Gastrocnemius medialis (tissue), 4 donors: ENCODE data around the gene IL1RAP. TPM values are rescaled to one million over a fixed set of nuclear protein-coding genes. Genes with fewer than 3 reads are reported as not detected.

Experiments
- ATAC-seq, 2 donors: fragments of 150-250 bp; one replicate each; pipeline ENCODE4 v1.9.1; 2016
- DNase-seq, 2 donors: peaks; one replicate each; pipeline ENCODE4 v3.0.0-alpha.2; 2019
- H3K27ac ChIP-seq, 4 donors: fragments of 200-600 bp; sonication (generic); 1 replicate in 1 of 4; 2 replicates in 3 of 4; pipeline ENCODE4 v1.5.1; 2016 to 2018; ENCODE audit warnings: mild to moderate bottlenecking in 2 of 4, moderate library complexity in 1 of 4
- H3K27me3 ChIP-seq, 3 donors: fragments of 200-600 bp; sonication (generic) in 2 of 3; 1 replicate in 1 of 3; 2 replicates in 2 of 3; pipeline versions ENCODE4 v1.5.1 to v1.6.0; 2016 to 2019; ENCODE audit warnings: mild to moderate bottlenecking in 1 of 3, moderate library complexity in 1 of 3
- H3K36me3 ChIP-seq, 2 donors: fragments of 200-600 bp; sonication (generic) in 1 of 2; one replicate each; pipeline ENCODE4 v1.5.1; 2017 to 2018
- H3K4me1 ChIP-seq, 2 donors: fragments of 200-600 bp; sonication (generic) in 1 of 2; one replicate each; pipeline ENCODE4 v1.5.1; 2016 to 2017; ENCODE audit warnings: mild to moderate bottlenecking in 2 of 2
- H3K4me3 ChIP-seq, 4 donors: fragments of 200-600 bp; sonication (generic) in 3 of 4; 1 replicate in 1 of 4; 2 replicates in 3 of 4; pipeline ENCODE4 v1.5.1; 2016 to 2019; ENCODE audit warnings: mild to moderate bottlenecking in 2 of 4
- H3K9me3 ChIP-seq, 3 donors: fragments of 200-600 bp; sonication (generic) in 2 of 3; 1 replicate in 1 of 3; 2 replicates in 2 of 3; pipeline ENCODE4 v1.5.1; 2016 to 2019
- CTCF ChIP-seq, 5 experiments: fragments of 450-650 bp in 3 of 5; fragments of 200-600 bp in 2 of 5; sonication (generic) in 2 of 5; IDR thresholded peaks in 4 of 5; conservative IDR thresholded peaks in 1 of 5; 1 replicate in 4 of 5; 2 replicates in 1 of 5; pipeline ENCODE4 v1.5.1; 2016 to 2019; ENCODE audit warnings: antibody characterized with exemption in 5 of 5, mild to moderate bottlenecking in 3 of 5, moderate library complexity in 3 of 5
- POLR2A ChIP-seq, 2 donors: fragments of 450-650 bp; IDR thresholded peaks; one replicate each; pipeline ENCODE4 v1.6.1; 2017; ENCODE audit warnings: antibody characterized with exemption in 2 of 2, mild to moderate bottlenecking in 2 of 2, moderate library complexity in 2 of 2
- in situ Hi-C, 4 donors: fragments of 200-750 bp; cut with MboI; loops; one replicate each; pipeline versions ENCODE4 v1.15.0 to v1.8.0; 2017; ENCODE audit warnings: low sequenced_read_pairs in 4 of 4
- intact Hi-C: fragments of 100-400 bp; cut with DNase I; formaldehyde crosslinking; loops from one replicate; pipeline ENCODE4 v1.15.1; 2023; ENCODE audit warnings: low total_unique reads
- total RNA-seq, 4 donors: library from RNA; depleted of rRNA; stranded (reverse); fragments of >200 nt; gene quantifications; one replicate each; pipeline versions ENCODE4 v1.1.0 to v1.2.3, GENCODE V29; 2016

The IL1RAP gene
- total RNA-seq, 4 donors from 2014 or later, result 1.1 to 3.3 (median 2.6) TPM

GRCh38 chr3:190695225-190695624 is 181.3 kb downstream of the IL1RAP start:
- no peak overlapping the region for H3K4me3 ChIP-seq
- TF ChIP-seq POLR2A (IDR thresholded peaks at IDR 0.05), result no peak
- TF ChIP-seq CTCF (IDR thresholded peaks at IDR 0.05 in 4 of 5, conservative IDR thresholded peaks at IDR 0.05 in 1 of 5), result no peak
- H3K4me1 ChIP-seq, result no peaks in the 10 kb centered on the region
- in situ Hi-C loops, result no loop called here
- no peaks in the 10 kb centered on the region for H3K36me3 ChIP-seq
- DNase-seq (no peak), ATAC-seq (no peak)
- intact Hi-C loops, result loop anchor here (10.0 kb wide), 1 partner anchor 180 kb away; the partner anchor contains the start of gene IL1RAP
- no peaks in the 10 kb centered on the region for H3K9me3 ChIP-seq
- no peaks in the 10 kb centered on the region for H3K27me3 ChIP-seq
- H3K27ac ChIP-seq, result no peak overlapping the region

- Histone ChIP-seq H3K4me1 (no peaks in the 10 kb centered on the region), H3K9me3 (no peaks in the 10 kb centered on the region), H3K4me3 (no peak overlapping the region), H3K36me3 (no peaks in the 10 kb centered on the region), H3K27ac (no peak overlapping the region), H3K27me3 (no peaks in the 10 kb centered on the region)
- TF ChIP-seq CTCF (IDR thresholded peaks at IDR 0.05 in 4 of 5, conservative IDR thresholded peaks at IDR 0.05 in 1 of 5) (no peak), POLR2A (IDR thresholded peaks at IDR 0.05) (no peak)
- no peak for DNase-seq
- in situ Hi-C loops (no loop called here), intact Hi-C loops (loop anchor here (10.0 kb wide), 1 partner anchor 181 kb away; the partner anchor contains the start of gene IL1RAP)
- no peak for ATAC-seq
These were observed 182.1 kb downstream of the IL1RAP start for GRCh38 chr3:190695994-190696393.

- in situ Hi-C loops, result no loop called here
- Histone ChIP-seq H3K4me1 (no peaks in the 10 kb centered on the region), H3K27me3 (no peaks in the 10 kb centered on the region), H3K27ac (no peak overlapping the region), H3K4me3 (no peak overlapping the region), H3K9me3 (no peaks in the 10 kb centered on the region), H3K36me3 (no peaks in the 10 kb centered on the region)
- TF ChIP-seq CTCF (IDR thresholded peaks at IDR 0.05 in 4 of 5, conservative IDR thresholded peaks at IDR 0.05 in 1 of 5) (peak in 3 of 5 experiments; percentile 14 to 45 (median 21)), POLR2A (IDR thresholded peaks at IDR 0.05) (no peak)
- intact Hi-C loops, result loop anchor here (10.0 kb wide), 1 partner anchor 182 kb away; the partner anchor contains the start of gene IL1RAP
- ATAC-seq, result no peak
- DNase-seq, result no peak
These were observed 183.1 kb downstream of the IL1RAP start for GRCh38 chr3:190696777-190697501.

- no peak for ATAC-seq
- Histone ChIP-seq H3K27me3 (no peaks in the 10 kb centered on the region), H3K4me3 (no peak overlapping the region), H3K9me3 (no peaks in the 10 kb centered on the region), H3K36me3 (no peaks in the 10 kb centered on the region), H3K27ac (no peak overlapping the region), H3K4me1 (no peaks in the 10 kb centered on the region)
- DNase-seq, result no peak
- TF ChIP-seq POLR2A (IDR thresholded peaks at IDR 0.05) (no peak), CTCF (IDR thresholded peaks at IDR 0.05 in 4 of 5, conservative IDR thresholded peaks at IDR 0.05 in 1 of 5) (no peak)
- in situ Hi-C loops (no loop called here), intact Hi-C loops (loop anchor here (10.0 kb wide), 1 partner anchor 183 kb away; the partner anchor contains the start of gene IL1RAP)
These were observed 183.6 kb downstream of the IL1RAP start for GRCh38 chr3:190697502-190697830.
